NCI-H1092 treated with DMSO at 0.1 percent for 48 hours (cell line): ENCODE data around the gene IGF2R.
"Not testable (repeated sequence)": the region's sequence is repeated elsewhere in the genome, so short reads cannot be mapped to it uniquely, and the experiment has no call there.

Experiments used
- DNase-seq: peaks from one replicate; lab custom pipeline; 2025; lab: John Stamatoyannopoulos, UW

The IGF2R gene, protein sequence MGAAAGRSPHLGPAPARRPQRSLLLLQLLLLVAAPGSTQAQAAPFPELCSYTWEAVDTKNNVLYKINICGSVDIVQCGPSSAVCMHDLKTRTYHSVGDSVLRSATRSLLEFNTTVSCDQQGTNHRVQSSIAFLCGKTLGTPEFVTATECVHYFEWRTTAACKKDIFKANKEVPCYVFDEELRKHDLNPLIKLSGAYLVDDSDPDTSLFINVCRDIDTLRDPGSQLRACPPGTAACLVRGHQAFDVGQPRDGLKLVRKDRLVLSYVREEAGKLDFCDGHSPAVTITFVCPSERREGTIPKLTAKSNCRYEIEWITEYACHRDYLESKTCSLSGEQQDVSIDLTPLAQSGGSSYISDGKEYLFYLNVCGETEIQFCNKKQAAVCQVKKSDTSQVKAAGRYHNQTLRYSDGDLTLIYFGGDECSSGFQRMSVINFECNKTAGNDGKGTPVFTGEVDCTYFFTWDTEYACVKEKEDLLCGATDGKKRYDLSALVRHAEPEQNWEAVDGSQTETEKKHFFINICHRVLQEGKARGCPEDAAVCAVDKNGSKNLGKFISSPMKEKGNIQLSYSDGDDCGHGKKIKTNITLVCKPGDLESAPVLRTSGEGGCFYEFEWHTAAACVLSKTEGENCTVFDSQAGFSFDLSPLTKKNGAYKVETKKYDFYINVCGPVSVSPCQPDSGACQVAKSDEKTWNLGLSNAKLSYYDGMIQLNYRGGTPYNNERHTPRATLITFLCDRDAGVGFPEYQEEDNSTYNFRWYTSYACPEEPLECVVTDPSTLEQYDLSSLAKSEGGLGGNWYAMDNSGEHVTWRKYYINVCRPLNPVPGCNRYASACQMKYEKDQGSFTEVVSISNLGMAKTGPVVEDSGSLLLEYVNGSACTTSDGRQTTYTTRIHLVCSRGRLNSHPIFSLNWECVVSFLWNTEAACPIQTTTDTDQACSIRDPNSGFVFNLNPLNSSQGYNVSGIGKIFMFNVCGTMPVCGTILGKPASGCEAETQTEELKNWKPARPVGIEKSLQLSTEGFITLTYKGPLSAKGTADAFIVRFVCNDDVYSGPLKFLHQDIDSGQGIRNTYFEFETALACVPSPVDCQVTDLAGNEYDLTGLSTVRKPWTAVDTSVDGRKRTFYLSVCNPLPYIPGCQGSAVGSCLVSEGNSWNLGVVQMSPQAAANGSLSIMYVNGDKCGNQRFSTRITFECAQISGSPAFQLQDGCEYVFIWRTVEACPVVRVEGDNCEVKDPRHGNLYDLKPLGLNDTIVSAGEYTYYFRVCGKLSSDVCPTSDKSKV (N-terminal part only)

DNA sequence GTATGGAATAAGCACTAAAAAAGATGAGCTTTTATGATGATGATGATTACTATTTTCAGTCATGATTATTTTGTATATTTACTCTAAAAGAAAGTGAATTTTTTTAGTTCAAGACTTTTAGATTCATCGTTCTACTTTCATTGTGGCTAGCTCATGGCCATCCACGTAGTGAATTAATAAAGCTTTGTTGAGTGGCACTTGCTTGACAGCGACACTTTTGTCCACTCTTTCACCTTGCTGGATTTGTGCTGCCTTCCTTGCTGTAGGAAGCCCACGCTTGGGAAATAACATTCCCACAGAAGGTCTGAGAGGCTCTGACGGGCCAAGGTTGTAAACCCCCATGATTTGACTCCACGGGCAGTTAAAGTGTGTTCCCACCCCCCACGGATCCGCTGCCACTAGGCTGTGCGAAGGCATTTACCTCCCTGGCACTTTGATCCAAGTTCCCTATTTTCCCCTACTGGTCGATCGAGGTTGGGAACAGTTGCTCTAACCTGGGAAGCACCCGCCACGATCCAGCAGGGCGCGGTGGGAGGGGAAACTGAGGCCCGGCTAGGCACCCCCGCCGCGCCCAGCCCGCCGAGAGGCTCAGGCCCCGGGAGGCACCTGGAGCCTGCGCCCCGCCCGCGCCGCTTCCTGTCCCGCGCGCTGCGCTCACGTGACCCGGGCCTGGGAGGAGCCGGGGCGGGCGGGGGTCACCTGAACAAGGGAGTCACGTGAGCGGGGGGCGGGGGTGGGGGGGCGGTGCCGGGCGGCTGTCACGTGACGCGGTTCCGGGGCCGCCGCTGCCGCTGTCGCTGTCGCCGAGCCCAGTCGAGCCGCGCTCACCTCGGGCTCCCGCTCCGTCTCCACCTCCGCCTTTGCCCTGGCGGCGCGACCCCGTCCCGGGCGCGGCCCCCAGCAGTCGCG is at the start of gene IGF2R:
Gene IGF2R (plus strand): TSS at position 788 of the 909 bp plus-strand sequence. CDS start 165 bp downstream, outside the sequence.
- peak; percentile 90 for DNase-seq

DNA sequence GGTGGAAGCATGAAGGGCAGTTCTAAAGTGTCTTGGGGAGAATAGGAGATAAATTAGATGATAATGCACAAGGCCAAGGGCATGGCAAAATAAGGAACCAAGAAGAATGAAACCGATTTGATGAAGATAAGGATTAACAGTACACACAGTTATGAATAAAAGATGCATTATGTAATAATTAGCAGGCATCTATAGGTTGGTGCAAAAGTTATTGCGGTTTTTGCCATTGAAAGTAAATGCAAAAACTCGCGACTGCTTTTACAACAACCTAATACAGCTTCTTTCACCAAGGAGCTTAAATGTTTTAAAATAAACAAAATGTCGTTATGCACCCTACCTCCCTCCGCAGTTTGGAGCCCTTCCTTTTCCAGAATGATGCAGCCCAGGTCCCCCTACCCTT is 49.1 kb upstream of the IGF2R start:
- no peak for DNase-seq

DNA sequence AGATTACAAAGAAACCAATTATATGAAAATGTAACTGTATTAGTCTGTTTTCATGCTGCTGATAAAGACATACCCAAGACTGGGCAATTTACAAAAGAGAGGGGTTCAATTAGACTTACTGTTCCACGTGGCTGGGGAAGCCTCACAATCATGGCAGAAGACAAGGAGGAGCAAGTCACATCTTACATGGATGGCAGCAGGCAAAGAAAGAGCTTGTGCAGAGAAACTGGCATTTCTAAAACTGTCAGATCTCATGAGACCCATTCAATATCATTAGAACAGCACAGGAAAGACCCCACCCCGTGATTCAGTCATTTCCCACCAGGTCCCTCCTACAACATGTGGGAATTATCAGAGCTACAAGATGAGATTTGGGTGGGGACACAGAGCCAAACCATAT is 44.7 kb upstream of the IGF2R start:
- not testable (repeated sequence) for DNase-seq

DNA sequence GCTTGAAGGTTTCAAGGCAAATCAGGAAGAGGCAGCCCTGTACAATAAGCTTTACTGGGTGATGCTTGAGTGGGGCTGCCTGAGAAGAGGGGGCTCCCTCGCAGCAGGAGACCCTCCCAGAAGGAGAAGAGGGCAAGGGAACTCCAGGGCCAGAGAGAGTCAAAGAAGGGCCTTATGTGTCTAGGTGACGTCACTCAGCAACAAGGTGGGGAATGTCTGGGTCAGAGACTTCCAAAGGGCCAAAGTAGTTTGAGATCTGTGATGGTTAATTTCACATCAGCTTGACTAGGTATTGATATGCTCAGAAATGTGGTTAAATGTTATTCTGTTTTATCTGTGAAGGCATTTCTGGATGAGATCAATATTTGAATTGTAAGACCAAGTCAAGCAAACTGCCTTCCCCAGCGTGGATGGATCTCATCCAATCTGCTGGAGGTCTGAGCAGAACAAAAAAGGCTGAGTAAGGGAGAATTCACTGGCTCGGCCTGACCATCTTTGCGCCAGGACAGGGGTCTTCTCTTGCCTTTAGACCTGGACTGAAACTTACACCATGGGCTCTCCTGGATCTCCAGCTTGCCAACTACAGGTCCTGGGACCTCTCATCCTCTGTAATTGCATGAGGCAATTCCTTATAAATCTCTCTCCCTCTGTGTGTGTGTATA is 42.2 kb upstream of the IGF2R start:
- DNase-seq = no peak

DNA sequence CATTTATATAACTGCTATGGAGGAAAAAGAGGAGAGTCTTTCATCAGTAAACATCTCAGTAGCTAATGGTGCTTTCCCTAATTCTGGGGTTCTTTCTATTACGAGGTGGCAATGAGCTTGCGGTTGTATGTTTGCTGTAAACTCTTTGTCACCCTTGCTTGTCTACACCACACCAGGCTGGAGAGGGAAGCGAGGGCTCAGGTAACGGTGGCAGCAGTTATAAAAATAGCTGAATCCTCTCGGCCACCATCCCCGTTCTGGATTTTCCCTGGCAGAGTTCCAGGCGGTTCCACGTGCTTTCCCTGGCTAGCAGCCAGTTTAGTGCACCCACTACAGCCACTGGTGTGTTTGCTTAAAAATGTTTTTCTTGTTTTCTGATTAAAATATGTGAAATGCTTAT is 39.1 kb upstream of the IGF2R start:
- DNase-seq = peak; percentile 72

DNA sequence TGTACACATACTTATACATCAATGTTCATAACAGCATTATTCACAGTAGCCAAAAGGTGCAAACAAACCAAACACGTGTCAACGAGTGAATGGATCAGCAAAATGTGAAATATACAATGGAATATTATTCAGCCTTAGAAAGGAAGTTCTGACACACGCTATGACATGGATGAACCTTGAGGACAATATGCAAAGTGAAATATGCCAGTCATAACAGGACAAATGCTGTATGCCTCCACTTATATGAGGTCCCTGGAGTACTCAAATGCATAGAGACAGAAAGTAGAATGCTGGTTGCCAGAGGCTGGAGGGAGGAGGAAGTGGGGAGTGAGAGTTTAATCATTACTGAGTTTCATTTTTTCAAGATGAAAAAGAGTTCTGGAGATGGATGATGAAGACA is 37.8 kb upstream of the IGF2R start:
- no peak for DNase-seq

DNA sequence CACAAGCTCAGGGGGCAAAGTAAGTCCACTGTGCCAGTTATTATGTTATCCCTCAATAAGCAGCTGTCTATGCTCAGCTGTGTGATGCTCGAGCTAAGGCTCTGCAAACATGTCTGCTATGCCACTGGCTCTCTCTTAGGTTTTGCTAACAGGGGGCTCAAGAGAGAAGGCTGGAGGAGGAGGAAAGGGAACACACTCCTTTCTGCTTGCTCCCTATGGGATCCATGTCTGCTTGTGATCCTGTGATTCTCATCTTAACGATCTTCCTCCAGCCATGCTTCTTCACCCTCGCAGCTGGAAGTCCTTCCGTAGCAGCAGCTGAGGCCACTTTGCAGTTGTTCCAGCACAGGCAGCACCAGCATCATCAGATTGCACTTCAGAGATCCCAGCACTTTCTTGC is 37.0 kb upstream of the IGF2R start:
- no peak for DNase-seq

DNA sequence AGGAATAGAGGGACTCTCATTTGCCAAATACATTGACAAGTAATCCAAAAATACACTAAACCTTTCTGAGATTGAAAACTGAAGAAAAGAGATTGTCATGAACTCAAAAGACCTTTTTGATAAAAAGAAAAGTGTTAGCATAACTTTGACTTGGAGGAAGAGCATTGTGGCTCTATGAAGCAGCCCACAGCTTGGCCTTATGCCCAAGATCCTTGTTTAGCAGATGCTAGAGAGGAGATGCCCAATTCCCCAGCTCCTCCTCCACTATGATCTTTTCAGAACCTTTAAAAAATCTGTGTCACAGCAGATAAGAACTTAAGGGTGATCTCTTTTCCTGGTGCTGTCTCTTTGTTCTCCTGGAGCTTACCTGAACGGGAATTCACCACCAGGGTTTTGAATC is 35.8 kb upstream of the IGF2R start:
- DNase-seq = no peak

DNA sequence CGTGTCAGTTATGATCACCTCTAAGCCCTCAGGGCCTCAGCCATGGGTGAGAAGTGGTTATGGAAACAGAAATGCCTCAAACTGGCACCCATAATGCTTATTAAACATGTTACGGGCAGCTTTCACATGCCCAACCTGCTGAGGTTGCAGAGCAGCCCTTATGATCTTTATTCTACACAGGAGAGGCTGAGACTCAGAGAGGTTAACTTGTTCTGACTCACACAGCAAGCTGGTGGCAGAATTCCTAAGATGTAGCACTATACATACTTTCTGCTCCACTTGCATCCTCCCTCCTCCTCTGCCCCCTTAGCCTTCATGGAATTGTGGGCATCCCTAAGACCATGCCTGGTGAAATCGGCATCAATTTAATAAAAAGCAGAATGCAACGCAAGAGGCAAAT is 34.7 kb upstream of the IGF2R start:
- no peak for DNase-seq

DNA sequence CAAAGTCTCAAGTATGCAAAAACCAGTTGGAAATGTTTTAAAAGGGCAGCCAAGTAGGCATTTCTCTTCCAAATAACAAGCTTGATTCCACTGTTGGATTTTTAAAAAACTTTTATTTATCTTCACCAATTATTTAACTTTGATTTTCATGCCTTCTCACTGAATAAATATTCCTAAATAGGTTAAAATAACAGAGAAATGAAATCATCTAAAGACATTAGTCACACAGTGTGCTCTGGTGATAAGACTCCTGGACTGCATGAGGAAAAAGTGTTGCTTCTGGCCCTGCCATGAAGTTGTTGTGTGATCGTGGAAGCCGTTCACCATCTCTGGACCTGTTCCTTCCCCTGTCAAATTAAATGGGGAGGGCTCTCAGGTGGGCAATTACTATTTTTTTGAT is 33.8 kb upstream of the IGF2R start:
- no peak for DNase-seq

DNA sequence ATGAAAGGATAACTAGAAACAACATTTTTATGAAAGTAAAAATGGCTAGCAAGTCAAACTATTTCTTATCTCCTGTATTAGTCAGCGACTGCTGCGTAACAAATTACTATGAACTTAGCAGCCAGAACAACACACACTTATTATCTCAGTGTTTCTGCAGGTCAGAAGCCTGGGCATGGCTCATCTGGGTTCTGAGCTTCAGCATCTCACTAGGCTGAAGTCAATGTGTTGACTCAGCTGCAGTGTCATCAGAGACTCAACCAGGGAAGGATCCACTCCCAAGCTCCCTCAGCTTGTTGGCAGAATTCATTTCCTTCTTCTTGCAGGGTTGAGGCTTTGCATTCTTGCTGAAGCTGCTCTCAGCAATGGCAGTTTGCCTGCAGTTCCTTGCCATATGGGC is 33.2 kb upstream of the IGF2R start:
- no peak for DNase-seq

DNA sequence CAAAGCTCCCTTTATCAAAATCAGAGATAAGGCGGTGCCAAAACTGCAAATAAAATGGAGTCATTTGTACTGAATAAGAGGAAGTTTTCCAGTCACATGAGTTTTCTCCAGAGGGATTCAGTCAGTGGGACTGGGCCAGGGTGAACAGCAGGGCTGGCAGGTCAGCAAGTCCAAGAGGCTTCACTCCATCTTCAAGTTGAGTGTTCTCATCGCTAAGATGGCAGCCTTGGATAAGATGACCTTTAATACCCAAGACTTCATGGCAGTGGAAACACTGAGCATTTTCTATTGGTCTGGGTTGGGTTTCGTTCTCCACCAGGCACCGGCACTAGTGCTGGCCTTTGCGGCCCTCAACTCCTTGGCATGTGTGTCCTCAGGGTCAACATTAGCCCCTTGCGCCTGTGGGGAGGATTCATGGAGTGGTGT is 29.3 kb upstream of the IGF2R start:
- no peak for DNase-seq

DNA sequence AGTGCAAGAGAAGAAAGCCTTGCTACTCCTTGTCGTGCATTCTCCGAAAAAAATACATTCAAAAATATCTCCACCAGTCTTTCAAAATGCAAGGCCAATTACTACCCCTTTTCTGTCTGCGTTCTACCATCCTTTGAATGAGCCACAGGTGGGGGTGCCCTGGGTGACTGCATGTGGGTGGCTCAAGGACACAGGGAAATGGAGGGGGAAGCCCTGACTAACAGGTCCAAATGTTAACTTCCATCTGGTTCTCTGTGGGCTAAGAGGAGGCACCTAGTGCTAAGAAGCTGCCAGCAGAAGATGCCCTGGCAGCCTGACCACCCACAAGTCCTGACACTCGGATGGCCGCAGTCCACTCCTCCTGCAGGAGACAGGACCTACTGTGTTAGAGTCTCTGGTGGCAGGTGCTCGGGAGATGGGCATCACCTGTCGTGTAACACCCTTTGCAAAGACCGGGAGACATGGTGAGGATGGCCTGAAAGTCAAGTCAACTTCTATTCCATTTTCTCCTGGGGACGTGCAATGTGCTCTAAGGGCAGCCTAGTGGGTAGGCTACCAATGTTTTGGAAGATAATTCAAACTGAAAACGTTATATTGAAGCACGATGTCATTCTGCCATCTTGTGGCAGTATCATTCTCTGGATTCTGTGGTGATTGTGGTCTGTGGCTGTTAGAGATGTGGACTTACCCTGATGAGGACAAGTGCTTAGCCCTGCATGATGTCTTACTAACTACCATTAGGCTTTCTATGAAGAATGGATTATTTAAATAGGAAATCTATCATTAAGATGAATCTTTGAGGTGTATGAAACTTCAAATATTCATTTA is 27.4 kb upstream of the IGF2R start:
- peak; percentile 51 for DNase-seq

DNA sequence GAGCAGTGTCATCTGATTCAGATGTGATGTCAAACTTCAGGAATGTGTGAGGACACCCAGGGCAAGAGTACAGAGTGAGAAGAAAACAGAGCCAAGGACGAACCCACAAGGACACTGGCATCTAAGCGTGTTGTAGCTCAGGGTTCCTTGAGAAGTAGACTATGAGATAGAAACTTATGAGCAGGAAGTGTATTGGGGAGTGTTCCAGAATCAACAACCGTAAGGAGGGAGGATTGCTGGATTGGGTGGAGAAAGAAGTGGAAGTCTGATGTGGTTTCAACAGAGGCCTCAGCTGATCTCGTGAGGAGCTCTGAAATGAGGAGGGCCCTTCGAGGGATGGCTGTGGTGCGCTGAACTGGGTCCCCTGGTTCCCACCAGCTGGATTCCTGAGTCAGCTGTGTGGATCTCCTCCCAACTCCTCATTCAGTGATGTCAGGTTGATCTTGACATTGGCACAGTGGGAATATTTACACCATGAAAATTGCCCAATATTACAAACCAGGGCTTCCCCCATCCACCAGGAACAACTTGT is 25.7 kb upstream of the IGF2R start:
- no peak for DNase-seq

DNA sequence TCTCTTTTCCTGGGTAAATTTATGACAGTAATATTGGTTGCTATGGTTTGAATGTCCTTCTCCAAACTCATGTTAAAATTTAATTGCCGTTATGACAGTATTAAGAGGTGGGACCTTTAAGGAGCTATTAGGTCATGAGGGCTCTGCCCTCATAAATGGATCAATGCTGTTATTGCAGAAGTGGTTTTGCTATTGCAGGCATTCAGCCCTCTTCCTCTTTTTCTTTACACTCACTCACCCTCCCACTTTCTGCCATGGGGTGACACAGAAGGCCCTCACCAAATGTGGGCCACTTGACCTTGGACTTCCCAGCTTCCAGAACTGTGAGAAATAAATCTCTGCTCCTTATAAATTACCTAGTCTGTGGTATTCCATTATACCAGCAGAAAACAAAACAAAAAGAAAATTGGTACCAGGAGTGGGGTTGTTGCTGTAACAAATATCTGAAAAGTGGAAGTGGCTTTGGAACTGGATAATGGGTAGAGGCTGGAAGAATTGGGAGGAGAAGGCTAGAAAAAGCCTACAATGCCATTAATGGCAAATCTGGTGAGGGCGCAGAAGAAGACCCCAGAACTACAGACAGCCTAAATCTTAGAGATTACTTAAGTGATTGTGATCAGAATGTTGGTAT is 24.8 kb upstream of the IGF2R start:
- DNase-seq = no peak

DNA sequence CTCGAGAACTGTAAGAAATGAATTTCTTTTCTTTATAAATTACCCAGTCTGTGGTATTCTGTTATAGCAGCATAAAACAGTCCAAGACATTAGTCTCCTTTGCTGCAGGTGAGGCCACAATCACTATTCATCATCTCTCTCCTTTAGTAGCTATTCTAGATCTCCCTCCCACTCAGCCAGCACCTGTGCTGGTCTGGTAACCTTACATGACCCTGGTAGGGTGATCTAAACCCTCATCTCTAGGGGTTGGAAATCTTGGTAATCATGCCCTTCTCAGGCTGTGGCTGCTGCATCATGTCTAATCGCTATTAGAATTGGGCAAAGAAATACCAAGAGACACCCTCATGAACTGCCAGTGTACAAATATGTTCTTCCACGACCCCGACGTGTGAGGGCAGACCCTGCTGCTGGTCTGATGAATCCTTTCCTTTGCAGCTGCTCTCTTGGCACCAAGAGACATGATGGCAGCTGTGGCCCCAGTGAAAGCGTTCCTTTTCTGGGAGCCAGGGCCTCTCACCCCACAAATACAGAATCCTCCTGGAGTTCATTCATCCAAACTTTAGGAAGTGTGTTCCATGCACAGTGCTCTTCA is 23.0 kb upstream of the IGF2R start:
- no peak for DNase-seq

DNA sequence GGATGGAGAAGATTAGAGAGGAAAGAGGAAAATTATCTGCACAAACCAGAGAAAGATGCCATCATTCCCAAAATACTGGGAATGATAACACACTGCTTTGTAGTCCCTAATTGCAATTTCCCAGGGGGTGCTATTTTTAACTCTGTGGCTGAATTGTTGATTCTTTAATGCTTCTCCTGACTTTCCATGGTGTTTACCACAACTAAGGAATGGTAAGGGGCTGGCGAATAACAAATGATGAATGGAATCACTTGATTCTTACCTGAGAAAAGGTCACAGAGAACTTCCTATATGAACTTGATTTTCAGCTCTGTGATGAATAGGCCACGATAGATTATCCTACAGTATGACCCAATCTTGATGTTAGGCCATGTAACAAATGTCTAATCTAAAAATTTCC is 22.0 kb upstream of the IGF2R start:
- no peak for DNase-seq

DNA sequence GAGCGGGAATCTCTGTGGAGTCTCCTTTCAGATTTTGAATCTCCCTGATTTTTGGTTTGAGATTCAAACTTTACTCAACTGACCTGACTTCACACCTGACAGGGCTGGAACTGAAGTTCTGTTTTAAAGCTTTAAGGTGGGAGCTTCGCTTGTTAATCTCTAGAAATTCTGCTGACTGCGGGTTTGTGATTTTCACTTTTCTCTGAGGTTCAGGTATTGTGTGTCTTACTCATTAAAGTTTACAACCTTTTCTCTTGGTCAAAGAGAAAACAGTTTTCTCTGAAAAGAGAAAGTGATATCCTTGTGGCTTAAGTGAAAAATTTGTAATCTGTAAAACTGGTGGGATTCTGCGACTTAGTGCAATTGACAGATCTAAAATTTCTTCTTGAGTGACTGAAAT is 20.7 kb upstream of the IGF2R start:
- no peak for DNase-seq

DNA sequence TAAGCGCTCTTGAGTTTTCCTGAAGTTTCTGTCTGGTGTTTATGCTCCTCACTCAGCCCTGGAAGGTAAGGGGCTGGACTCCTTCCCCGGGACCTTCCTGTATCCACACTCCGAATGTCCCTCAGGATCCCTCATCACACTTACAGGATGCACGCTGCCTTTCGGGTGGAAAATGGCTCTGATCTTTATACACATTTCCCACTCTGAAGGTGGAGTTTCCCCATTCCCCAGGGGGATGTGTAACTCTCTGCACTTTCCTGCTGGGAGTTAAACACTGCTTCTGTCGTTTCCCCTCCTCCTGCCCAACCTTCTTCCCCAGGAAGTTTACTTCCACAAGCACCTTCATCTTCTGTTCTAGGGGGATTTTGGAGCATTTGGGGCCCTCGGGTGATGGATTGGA is 17.1 kb upstream of the IGF2R start:
- DNase-seq = no peak
